GM23338 (cell line): Measurements from ENCODE around the gene CYRIA.

Source experiments
- CREB1 ChIP-seq: fragments of 250-450 bp; sonication (Bioruptor Pico); IDR thresholded peaks from 2 replicates; pipeline ENCODE4 v1.5.0; 2020; ENCODE audit warnings: low read depth, mild to moderate bottlenecking, moderate library complexity
- CTCF ChIP-seq, 2 experiments: fragments of 200-600 bp in 1 of 2; sonication (generic) in 1 of 2; conservative IDR thresholded peaks; 2 replicates each; pipeline versions ENCODE4 v1.5.1 to v1.6.1; 2016 to 2017; ENCODE audit warnings: antibody characterized with exemption in 2 of 2, low read depth in 2 of 2, mild to moderate bottlenecking in 2 of 2, moderate library complexity in 1 of 2
- ETS1 ChIP-seq: IDR thresholded peaks from 2 replicates; pipeline ENCODE4 v1.6.1; 2016; ENCODE audit warnings: antibody characterized with exemption
- EZH2 ChIP-seq: fragments of 200-600 bp; sonication (generic); IDR thresholded peaks from one replicate; pipeline ENCODE4 v1.8.0; 2017; ENCODE audit warnings: antibody characterized with exemption, mild to moderate bottlenecking, low read depth; ENCODE audit not compliant: unreplicated experiment
- EZH2phosphoT487 ChIP-seq: fragments of 200-600 bp; sonication (generic); IDR thresholded peaks from one replicate; pipeline ENCODE4 v1.8.1; 2018; ENCODE audit warnings: antibody characterized with exemption; ENCODE audit not compliant: unreplicated experiment
- NANOG ChIP-seq: IDR thresholded peaks from 2 replicates; pipeline ENCODE4 v1.6.1; 2016; ENCODE audit warnings: antibody characterized with exemption, borderline replicate concordance
- POLR2AphosphoS5 ChIP-seq: IDR thresholded peaks from 2 replicates; pipeline ENCODE4 v1.6.1; 2016; ENCODE audit warnings: antibody characterized with exemption, low read depth
- REST ChIP-seq: IDR thresholded peaks from one replicate; pipeline ENCODE4 v1.6.1; 2018; ENCODE audit warnings: antibody characterized with exemption; ENCODE audit not compliant: unreplicated experiment
- STAT1 ChIP-seq: IDR thresholded peaks from one replicate; pipeline ENCODE4 v1.6.1; 2016; ENCODE audit warnings: antibody characterized with exemption; ENCODE audit not compliant: unreplicated experiment

- TF ChIP-seq POLR2AphosphoS5 (no peak), EZH2 (no peak), CTCF (conservative IDR thresholded peaks at IDR 0.05; ENCODE audit: low read depth in 2 of 2) (no peak), REST (no peak), EZH2phosphoT487 (no peak), STAT1 (no peak), CREB1 (CRISPR knock-in tag) (no peak), NANOG (no peak), ETS1 (no peak)
Measured at GRCh38 chr2:16623031-16623430, 42.6 kb downstream of the CYRIA start.
